HG03097 (cell line): ENCODE data around the gene PTPN13.

Experiments used
- ATAC-seq: cut with Tn5 transposase; IDR thresholded peaks from one replicate; pipeline ENCODE4 v1.9.1; 2021; ENCODE audit not compliant: unreplicated experiment, low FRiP score

The PTPN13 gene, protein sequence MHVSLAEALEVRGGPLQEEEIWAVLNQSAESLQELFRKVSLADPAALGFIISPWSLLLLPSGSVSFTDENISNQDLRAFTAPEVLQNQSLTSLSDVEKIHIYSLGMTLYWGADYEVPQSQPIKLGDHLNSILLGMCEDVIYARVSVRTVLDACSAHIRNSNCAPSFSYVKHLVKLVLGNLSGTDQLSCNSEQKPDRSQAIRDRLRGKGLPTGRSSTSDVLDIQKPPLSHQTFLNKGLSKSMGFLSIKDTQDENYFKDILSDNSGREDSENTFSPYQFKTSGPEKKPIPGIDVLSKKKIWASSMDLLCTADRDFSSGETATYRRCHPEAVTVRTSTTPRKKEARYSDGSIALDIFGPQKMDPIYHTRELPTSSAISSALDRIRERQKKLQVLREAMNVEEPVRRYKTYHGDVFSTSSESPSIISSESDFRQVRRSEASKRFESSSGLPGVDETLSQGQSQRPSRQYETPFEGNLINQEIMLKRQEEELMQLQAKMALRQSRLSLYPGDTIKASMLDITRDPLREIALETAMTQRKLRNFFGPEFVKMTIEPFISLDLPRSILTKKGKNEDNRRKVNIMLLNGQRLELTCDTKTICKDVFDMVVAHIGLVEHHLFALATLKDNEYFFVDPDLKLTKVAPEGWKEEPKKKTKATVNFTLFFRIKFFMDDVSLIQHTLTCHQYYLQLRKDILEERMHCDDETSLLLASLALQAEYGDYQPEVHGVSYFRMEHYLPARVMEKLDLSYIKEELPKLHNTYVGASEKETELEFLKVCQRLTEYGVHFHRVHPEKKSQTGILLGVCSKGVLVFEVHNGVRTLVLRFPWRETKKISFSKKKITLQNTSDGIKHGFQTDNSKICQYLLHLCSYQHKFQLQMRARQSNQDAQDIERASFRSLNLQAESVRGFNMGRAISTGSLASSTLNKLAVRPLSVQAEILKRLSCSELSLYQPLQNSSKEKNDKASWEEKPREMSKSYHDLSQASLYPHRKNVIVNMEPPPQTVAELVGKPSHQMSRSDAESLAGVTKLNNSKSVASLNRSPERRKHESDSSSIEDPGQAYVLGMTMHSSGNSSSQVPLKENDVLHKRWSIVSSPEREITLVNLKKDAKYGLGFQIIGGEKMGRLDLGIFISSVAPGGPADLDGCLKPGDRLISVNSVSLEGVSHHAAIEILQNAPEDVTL (N-terminal part only)

DNA sequence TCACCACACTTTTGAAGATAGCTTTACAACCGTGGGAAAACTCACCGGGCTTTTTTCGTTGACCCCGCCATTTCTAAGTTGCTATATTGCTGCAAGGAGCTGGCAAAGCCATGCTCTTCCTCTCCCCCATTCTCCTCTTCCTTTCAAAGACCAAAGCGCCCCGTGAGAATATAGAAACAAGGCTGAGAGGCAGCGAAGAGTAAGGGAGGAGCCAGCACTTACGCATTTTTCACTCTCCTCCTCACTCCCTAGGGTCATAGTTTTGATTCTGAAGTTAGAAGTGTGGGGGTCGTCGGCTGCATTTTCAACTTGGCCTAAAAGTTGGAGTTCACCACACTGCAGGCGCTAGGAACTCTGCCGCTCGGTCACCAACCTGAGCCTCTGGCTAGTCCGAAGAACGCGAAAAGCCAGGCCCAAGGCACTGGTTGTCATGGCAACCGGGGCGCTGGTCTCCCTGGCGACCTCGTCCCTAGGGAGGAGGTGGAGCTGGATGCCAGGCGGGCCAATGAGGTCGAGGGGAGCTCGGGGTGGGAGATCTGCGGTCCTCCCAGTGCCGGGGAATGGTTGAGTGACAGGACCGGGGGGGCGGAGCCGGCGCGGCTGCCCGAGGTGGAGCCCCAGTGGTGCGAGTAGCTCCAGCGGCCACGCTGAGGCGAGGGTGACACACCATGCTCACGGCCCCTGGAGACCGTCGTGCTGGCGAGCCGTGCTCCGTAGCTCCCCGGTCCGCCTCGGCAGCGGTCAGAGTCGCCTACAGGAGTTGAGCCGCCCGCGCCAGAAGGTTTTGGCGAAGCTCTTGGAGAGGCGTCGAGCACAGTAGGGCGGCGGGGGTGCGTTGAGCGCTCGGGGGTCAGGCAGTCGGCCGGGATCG is at the start of gene PTPN13:
PTPN13 (plus strand) TSS at position 628 of the 871 bp plus-strand sequence. CDS start 40,942 bp downstream, outside the sequence.
- ATAC-seq = peak; percentile 100

DNA sequence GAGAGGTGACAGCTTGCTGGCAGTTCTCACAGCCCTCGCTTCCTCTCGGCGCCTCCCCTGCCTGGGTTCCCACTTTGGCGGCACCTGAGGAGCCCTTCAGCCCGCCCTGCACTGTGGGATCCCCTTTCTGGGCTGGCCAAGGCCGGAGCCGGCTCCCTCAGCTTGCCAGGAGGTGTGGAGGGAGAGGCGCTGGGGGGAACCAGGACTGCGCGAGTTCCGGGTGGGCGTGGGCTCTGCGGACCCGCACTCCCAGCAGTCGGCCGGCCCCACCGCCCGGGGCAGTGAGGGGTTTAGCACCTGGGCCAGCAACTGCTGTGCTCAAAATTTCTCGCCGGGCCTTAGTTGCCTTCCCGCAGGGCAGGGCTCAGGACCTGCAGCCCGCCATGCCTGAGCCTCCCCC is 47.0 kb upstream of the PTPN13 start:
- ATAC-seq = no peak

DNA sequence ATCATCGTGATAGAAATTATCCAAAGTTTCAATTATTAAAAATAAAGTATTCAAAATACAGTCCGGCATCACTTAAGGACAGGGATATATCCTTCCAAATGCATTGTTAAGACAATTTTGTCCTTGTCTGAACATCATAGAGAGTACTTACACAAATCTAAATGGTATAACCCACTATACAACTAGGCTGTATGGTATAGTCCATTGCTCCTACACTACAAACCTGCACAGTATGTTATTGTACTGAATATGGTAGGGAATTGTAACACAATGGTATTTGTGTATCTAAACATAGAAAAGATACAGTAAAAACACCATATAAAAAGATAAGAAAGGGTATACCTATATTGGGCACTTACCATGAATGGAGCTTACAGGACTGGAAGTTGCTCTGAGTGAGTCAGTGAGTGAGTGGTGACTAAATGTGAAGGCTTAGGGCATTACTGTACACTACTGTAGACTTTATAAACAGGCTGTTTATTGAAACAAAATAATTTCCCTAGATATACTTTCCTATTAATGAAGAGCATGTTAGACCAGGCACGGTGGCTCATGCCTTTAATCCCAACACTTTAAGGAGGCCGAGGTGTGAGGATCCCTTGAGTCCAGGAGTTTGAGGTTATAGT is 44.8 kb upstream of the PTPN13 start:
- ATAC-seq = no peak

DNA sequence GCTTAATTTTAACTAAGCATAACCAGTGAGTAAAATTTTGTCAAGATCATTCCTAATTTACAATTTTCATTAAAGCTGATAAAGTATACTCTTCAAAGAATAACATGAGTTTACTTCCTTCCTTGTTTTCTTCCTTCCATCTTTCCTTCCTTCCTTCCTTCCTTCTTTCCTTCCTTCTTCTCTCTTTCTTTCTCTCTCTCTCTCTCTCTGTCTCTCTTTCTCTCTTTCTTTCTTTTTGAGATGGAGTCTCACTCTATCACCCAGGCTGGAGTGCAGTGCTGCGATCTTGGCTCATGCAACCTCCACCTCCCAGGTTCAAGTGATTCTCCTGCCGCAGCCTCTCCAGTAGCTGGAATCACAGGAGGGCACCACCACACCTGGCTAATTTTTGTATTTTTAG is 42.7 kb upstream of the PTPN13 start:
- no peak for ATAC-seq

DNA sequence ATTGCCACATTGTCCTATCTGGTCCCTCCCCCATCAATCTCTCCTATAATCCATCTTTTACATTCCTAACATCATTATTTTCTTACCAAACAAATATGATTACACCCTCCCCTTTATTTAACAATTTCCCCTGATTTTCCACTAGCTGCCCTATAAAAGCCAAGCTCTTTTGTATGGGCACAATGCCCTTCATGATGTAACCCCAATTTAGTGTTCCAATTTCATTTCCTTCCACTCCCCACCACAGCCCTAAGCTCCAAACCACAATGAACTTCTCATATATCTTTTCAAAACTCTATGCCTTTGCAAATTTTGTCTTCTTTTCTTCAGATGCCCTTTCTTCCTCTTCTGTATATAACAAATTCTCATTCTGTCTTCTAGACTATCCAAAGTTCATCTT is 39.5 kb upstream of the PTPN13 start:
- no peak for ATAC-seq

DNA sequence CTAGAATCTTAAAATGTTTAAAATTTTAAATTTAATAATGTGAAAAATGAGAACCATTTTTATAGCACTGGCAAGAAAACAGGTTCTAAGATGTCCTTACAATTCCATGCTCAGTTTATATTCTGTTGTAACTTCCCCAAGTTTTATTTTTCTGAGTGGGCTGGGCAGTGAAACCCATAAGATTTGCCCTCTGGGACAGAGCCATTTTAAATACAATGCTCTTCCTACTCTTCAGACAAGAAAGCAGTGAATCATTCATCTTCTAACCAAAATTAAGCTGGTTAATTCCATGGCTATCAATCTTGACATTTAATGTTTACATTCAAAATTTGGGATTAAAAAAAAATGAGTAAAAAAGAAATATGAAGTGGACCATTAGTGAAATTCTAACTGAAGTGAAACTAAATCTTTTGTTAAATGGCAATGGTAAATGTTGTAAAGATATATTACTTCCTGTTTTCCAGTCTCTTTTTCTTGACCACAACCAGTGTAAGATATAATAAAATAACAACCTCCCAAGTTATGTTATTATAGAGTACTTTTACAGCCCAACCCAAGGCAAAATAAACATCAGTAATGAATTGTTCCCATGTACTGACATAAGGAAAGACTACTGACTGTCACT is 37.2 kb upstream of the PTPN13 start:
- no peak for ATAC-seq

DNA sequence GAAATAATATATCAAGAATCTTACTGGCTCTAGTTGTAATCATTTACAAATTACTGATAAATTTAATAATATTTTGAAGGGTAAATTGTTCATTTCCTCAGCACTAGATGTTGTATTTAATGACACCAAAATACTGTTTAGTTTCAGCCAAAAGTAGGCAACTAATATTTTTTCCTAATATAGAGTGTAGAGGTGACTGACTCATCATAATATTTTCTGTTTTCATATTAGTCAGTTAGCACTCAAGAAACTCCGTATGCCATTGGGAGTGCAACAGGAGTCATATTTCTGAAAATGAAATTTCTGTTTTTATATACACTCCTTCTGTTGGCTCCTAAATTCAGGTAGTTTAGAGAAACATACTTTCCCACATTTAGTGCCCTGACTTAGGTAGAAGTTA is 36.6 kb upstream of the PTPN13 start:
- peak; percentile 87 for ATAC-seq

DNA sequence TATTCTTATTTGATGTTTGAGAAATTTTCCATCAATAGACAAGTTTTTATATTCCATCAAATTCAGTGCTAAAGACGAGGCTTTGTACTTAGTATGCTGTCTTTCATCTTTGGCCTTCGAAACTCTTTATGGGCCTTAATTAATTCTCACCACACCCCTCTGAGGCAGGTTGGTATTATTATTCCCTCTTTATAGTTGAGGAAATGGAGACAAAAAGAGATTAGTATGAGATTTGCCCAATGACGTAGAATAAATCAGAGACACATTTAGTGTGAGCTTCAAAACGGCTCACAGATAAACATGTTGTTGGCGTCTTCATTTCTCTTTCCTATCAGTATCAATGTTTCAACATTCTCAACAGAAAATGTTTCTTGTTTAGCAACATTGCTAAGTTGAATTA is 35.9 kb upstream of the PTPN13 start:
- ATAC-seq = no peak

DNA sequence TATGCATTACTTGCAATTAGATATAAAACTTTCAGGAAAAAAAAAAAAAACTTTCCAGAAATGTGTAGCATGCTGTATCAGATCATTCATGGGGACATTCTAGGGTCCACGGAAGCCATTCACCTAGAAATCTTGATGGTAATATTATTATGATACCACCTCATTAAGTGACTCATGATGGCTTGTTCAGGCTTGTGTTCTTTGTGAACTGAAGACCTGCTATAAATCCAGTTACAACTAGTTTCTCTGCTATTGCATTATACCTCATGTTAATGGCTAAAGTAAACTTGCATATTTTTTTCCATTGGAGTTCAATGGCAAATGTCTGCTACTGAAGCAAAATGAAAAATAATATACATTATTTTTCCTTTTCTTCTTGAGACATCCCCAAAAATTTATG is 35.3 kb upstream of the PTPN13 start:
- no peak for ATAC-seq

DNA sequence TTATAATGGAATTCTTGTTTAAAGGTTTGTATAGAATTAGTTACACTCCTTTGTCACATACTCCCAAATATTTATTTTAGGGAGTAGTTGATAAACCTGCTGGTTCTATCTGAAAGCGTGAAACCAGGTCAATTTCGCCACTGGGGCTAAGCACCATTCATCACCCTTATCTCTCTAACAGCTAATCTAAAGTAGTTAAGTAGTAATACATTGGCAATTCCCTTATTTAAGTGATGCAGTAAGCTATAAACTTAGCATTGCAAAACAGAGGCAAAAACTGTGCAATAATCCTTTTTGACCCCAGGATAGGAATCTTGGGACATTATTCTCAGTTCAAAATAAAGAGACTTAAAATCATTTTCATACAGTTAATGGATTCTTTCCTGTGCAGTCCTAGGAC is 33.7 kb upstream of the PTPN13 start:
- no peak for ATAC-seq

DNA sequence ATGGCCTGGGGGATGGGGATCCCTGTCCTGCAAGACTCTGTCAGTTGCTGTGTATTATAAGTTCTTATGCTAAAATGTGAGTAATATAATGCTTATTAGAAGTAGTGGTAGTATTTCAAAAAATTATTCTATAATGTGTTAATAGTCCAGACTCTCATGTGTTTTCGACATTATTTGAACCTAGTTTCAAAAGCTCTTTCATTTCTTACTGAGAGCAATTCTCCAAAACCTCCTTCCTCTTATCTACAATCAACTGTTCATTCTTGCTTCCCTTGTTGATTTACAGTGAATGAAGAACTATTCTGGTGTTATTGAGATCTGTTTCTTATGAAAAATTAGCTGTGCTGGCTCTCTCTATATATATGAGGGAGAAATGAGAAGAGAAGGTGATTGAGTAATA is 32.9 kb upstream of the PTPN13 start:
- no peak for ATAC-seq

DNA sequence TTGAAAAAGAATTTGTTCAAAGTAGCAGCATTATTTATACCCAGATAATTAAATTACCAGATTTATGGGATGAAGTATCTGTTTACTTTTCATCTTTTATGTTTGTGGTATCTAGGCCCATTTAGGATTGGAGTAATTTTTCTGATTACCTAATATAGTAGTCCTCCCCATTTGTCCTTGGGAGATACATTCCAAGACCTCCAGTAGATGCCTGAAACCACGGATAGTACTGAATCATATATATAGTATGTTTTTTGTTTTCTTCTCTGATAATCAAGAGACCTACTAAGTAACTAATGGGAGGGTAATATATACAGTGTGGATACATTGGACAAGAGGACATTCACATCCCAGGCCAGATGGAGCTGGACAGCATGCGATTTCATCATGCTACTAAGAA is 30.7 kb upstream of the PTPN13 start:
- no peak for ATAC-seq

DNA sequence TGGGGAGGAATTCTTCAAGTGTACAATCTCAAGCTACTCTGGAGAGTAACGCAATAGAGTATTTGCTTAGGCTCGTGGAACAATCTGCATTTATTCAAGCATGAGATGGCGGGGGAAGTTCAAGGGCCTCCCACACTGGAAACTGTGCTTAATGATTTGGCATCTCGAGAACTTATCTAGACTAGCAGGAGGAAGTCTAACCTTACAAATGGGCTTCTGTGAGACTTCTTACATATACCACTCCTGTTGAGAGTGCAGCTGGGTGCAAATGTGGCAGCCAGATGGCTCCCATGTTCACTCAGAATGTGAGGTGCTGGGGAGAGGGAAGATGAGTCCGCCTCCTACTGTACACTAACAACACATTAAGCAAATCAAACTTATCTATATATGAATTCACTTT is 29.3 kb upstream of the PTPN13 start:
- ATAC-seq = no peak

DNA sequence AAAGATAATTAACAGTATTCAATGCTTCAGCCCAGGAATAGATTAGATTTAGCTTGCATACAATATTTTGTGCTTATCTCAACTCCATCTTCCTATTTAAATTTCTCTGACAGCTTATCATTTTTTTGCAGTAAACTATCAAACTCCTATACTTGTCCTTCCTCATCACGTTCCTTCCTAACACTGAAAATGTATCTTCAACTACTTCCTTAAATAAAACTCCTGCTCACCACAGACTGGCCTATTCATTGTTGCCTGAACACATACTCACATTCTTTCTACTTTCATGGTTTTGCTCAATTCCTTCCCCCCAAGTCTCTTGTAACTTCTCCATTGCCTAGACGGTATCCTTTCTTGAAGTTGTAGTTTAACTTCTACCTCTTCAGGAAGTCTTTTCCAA is 28.5 kb upstream of the PTPN13 start:
- ATAC-seq = no peak

DNA sequence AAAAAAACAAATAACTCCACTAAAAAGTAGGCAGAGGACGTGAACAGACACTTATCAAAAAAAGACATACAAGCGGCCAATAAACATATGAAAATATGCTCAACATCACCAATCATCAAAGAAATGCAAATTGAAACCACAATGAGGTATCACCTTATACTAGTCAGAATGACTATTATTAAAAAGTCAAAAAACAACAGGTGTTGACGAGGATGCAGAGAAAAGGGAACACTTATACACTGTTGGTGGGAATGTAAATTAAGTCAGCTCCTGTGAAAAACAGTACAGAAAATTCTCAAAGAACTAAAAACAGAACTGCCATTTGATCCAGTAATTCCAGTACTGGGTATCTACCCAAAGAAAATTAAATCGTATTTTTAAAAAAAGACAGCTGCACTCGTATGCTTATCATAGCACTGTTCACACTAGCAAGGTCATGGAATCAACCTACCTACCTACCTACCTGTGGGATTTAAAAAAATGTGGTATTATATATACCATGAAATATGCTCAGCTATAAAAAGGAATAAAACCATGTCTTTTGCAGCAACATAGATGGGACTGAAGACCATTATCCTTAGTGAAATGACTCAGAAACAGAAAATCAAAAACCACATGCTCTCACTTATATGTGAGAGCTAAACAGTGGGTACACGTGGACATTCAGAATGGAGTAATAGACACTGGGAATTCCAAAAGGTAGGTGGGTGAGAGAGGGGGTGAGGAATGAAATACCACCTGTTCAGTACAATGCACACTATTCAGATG is 24.8 kb upstream of the PTPN13 start:
- no peak for ATAC-seq

DNA sequence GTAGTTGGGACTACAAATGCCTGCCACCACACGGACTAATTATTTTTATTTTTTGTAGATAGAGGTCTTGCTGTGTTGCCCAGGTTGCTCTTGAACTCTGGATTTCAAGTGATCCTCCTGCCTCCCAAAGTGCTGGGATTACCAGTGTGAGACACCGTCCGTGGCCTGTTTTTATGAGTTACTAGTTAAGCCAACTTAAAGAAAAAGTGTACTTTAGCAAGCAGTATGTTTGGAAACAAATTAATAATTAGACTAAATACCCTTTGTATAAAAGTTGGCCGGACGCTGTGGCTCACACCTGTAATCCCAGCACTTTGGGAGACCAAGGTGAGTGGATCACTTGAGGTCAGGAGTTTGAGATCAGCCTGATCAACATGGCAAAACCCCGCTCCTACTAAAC is 14.2 kb upstream of the PTPN13 start:
- ATAC-seq = no peak

DNA sequence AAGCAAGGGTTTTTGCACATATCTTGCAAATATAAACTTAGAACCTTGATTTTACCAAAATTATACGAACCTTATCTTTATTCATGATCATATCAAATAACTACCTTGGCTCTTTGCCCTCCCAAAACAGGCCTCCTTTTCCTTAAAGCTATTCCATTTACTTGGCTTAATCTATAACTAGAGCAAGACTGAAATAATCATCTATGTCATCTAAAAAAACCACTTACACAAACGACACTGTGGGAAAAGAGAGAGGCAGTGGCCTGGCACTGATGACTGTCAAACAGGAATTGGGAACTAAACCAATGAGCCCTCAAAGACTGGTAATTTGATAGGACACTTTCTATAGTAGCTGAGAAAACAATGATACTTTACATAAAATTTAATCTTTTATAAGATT is 11.7 kb upstream of the PTPN13 start:
- ATAC-seq = no peak

DNA sequence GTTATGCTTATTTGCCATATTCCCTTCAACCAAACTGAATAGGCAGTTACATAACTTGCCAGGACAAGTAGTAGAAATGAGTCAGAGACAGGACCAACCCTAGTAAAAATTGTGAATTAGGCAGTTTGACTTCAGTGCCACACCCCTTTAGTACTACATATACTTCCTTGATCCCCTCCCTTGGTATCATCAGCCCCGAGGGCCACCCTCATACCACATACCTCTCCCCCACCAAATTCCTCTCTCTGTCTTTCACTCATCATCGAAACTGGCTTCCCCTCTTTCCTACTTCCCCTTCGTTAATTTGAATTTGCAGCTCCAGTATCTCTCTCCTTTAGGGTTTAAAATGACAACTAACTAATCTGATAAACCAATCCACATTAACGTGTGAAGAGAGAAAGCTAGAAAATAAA is 7.9 kb upstream of the PTPN13 start:
- ATAC-seq = no peak
